HL-60 (cell line): ENCODE measurements around the gene XPO5.

Experiments
- CTCF ChIP-seq: IDR thresholded peaks from one replicate; pipeline ENCODE4 v1.5.1; 2011; ENCODE audit warnings: low read length, control low read depth, inconsistent platforms; ENCODE audit not compliant: insufficient read depth
- GABPA ChIP-seq: IDR thresholded peaks from 2 replicates; pipeline ENCODE4 v1.6.1; 2012; ENCODE audit warnings: low read depth
- POLR2AphosphoS5 ChIP-seq: IDR thresholded peaks from 2 replicates; pipeline ENCODE4 v1.6.1; 2012; ENCODE audit warnings: low read depth

- TF ChIP-seq CTCF (no peak), GABPA (no peak), POLR2AphosphoS5 (no peak)
Observed at GRCh38 chr6:43505718-43506117, 70.1 kb downstream of the XPO5 start.
